HEK293 (cell line): ENCODE results near the gene POU3F4.

Experiments
- CTCF ChIA-PET: fragments of 350-600 bp; formaldehyde crosslinking; extraction: SDS; loops from one replicate; lab custom pipeline; 2021; ENCODE audit warnings: antibody characterized with exemption; lab: Yijun Ruan, JAX
- POLR2A ChIA-PET: fragments of 300-600 bp; formaldehyde crosslinking; extraction: SDS; loops from one replicate; lab custom pipeline; 2020; ENCODE audit warnings: antibody characterized with exemption, inconsistent platforms; lab: Yijun Ruan, JAX
- H3K27ac ChIP-seq: fragments of 200-500 bp; sonication (Bioruptor generic); 2 replicates; pipeline ENCODE4 v1.5.1; 2014; ENCODE audit warnings: low read depth, low read length, control low read depth, inconsistent platforms; ENCODE audit errors: extremely low read depth
- H3K36me3 ChIP-seq, 2 experiments: fragments of 200-500 bp in 1 of 2; sonication (Bioruptor generic) in 1 of 2; 1 replicate in 1 of 2; 2 replicates in 1 of 2; pipeline ENCODE4 v1.5.1; 2014 to 2017; ENCODE audit warnings: inconsistent platforms in 2 of 2, low read length in 2 of 2; ENCODE audit not compliant: control insufficient read depth in 2 of 2, insufficient read depth in 1 of 2
- H3K4me1 ChIP-seq: fragments of 200-500 bp; sonication (Bioruptor generic); 2 replicates; pipeline ENCODE4 v1.5.1; 2014; ENCODE audit warnings: mild to moderate bottlenecking, low read length, inconsistent platforms; ENCODE audit not compliant: control insufficient read depth, insufficient read depth
- H3K4me3 ChIP-seq: 2 replicates; pipeline ENCODE4 v1.5.1; 2011; ENCODE audit warnings: low read depth, mild to moderate bottlenecking, control low read depth, low read length, moderate library complexity
- H3K9me3 ChIP-seq: fragments of 200-500 bp; sonication (Bioruptor generic); 2 replicates; pipeline ENCODE4 v1.5.1; 2014; ENCODE audit warnings: low read depth, low read length, inconsistent platforms; ENCODE audit not compliant: control insufficient read depth, insufficient read depth
- GFI1B ChIP-seq: fragments of 450-650 bp; formaldehyde crosslinking; IDR thresholded peaks from 2 replicates; pipeline ENCODE4 v1.5.1; 2016; ENCODE audit warnings: missing biosample characterization, missing genetic modification characterization
- GLI2 ChIP-seq: fragments of 450-650 bp; formaldehyde crosslinking; IDR thresholded peaks from 2 replicates; pipeline ENCODE4; 2017; ENCODE audit warnings: missing biosample characterization, missing genetic modification characterization, low read depth, borderline replicate concordance
- KLF8 ChIP-seq: fragments of 450-650 bp; formaldehyde crosslinking; IDR thresholded peaks from 2 replicates; pipeline ENCODE4 v1.5.1; 2016; ENCODE audit warnings: missing biosample characterization, missing genetic modification characterization
- PRDM1 ChIP-seq: fragments of 450-650 bp; formaldehyde crosslinking; IDR thresholded peaks from 2 replicates; pipeline ENCODE4; 2016; ENCODE audit warnings: missing biosample characterization, missing genetic modification characterization
- RBAK ChIP-seq: fragments of 450-650 bp; formaldehyde crosslinking; IDR thresholded peaks from 2 replicates; pipeline ENCODE4 v1.5.1; 2016; ENCODE audit warnings: missing biosample characterization, missing genetic modification characterization
- SALL2 ChIP-seq: fragments of 450-650 bp; formaldehyde crosslinking; IDR thresholded peaks from 2 replicates; pipeline ENCODE4 v1.5.0; 2017; ENCODE audit warnings: missing biosample characterization, mild to moderate bottlenecking, missing genetic modification characterization, borderline replicate concordance
- ZBTB48 ChIP-seq: fragments of 450-650 bp; formaldehyde crosslinking; IDR thresholded peaks from 2 replicates; pipeline ENCODE4 v1.5.1; 2016; ENCODE audit warnings: missing biosample characterization, missing genetic modification characterization
- ZEB2 ChIP-seq: fragments of 450-650 bp; formaldehyde crosslinking; IDR thresholded peaks from 2 replicates; pipeline ENCODE4 v1.5.1; 2016; ENCODE audit warnings: missing biosample characterization, missing genetic modification characterization
- ZNF18 ChIP-seq: fragments of 450-650 bp; formaldehyde crosslinking; IDR thresholded peaks from 2 replicates; pipeline ENCODE4 v1.5.1; 2016; ENCODE audit warnings: missing biosample characterization, missing genetic modification characterization
- ZNF214 ChIP-seq: fragments of 450-650 bp; formaldehyde crosslinking; IDR thresholded peaks from 2 replicates; pipeline ENCODE4 v1.5.1; 2017; ENCODE audit warnings: missing biosample characterization, mild to moderate bottlenecking, missing genetic modification characterization, borderline replicate concordance
- ZNF221 ChIP-seq: fragments of 450-650 bp; formaldehyde crosslinking; IDR thresholded peaks from 2 replicates; pipeline ENCODE4 v1.5.1; 2017; ENCODE audit warnings: missing biosample characterization, missing genetic modification characterization, borderline replicate concordance
- ZNF324 ChIP-seq: fragments of 450-650 bp; formaldehyde crosslinking; IDR thresholded peaks from 2 replicates; pipeline ENCODE4 v1.5.1; 2016; ENCODE audit warnings: missing biosample characterization, missing genetic modification characterization
- ZNF350 ChIP-seq: fragments of 450-650 bp; formaldehyde crosslinking; IDR thresholded peaks from 2 replicates; pipeline ENCODE4 v1.5.0; 2017; ENCODE audit warnings: missing biosample characterization, mild to moderate bottlenecking, missing genetic modification characterization
- ZNF416 ChIP-seq: fragments of 450-650 bp; formaldehyde crosslinking; IDR thresholded peaks from 2 replicates; pipeline ENCODE4 v1.5.1; 2016; ENCODE audit warnings: missing biosample characterization, missing genetic modification characterization
- ZNF426 ChIP-seq: fragments of 450-650 bp; formaldehyde crosslinking; IDR thresholded peaks from 2 replicates; pipeline ENCODE4 v1.5.1; 2017; ENCODE audit warnings: missing biosample characterization, missing genetic modification characterization, mild to moderate bottlenecking, inconsistent platforms, moderate library complexity
- ZNF473 ChIP-seq: fragments of 450-650 bp; formaldehyde crosslinking; IDR thresholded peaks from 2 replicates; pipeline ENCODE4 v1.5.1; 2017; ENCODE audit warnings: missing biosample characterization, missing genetic modification characterization
- ZNF510 ChIP-seq: fragments of 450-650 bp; formaldehyde crosslinking; IDR thresholded peaks from 2 replicates; pipeline ENCODE4 v1.5.1; 2018; ENCODE audit warnings: mild to moderate bottlenecking, missing genetic modification characterization, missing biosample characterization; ENCODE audit not compliant: insufficient replicate concordance
- ZNF518A ChIP-seq: fragments of 450-650 bp; formaldehyde crosslinking; conservative IDR thresholded peaks from 2 replicates; pipeline ENCODE4 v1.5.1; 2016; ENCODE audit warnings: low read depth, missing biosample characterization, missing genetic modification characterization
- ZNF549 ChIP-seq: fragments of 450-650 bp; IDR thresholded peaks from 2 replicates; pipeline ENCODE4 v1.5.1; 2018; ENCODE audit warnings: missing biosample characterization, missing genetic modification characterization, mild to moderate bottlenecking, inconsistent platforms, moderate library complexity
- ZNF560 ChIP-seq: fragments of 450-650 bp; formaldehyde crosslinking; IDR thresholded peaks from 2 replicates; pipeline ENCODE4 v1.5.1; 2017; ENCODE audit warnings: missing biosample characterization, missing genetic modification characterization, borderline replicate concordance
- ZNF600 ChIP-seq: fragments of 450-650 bp; formaldehyde crosslinking; IDR thresholded peaks from 2 replicates; pipeline ENCODE4 v1.5.1; 2016; ENCODE audit warnings: missing biosample characterization, missing genetic modification characterization
- ZNF658 ChIP-seq: fragments of 450-650 bp; formaldehyde crosslinking; IDR thresholded peaks from 2 replicates; pipeline ENCODE4; 2016; ENCODE audit warnings: missing biosample characterization, missing genetic modification characterization
- ZNF660 ChIP-seq: fragments of 450-650 bp; IDR thresholded peaks from 2 replicates; pipeline ENCODE4 v1.5.1; 2018; ENCODE audit warnings: missing biosample characterization, mild to moderate bottlenecking, missing genetic modification characterization
- ZNF701 ChIP-seq: fragments of 450-650 bp; formaldehyde crosslinking; IDR thresholded peaks from 2 replicates; pipeline ENCODE4 v1.5.1; 2016; ENCODE audit warnings: missing biosample characterization, missing genetic modification characterization

The POU3F4 gene

GRCh38 chrX:83508526-83509253, 600 bp downstream of the POU3F4 start (continued):
- no peak for TF ChIP-seq ZNF518A

- no peaks in the 10 kb centered on the region for H3K4me1 ChIP-seq
- peak; percentile 100 for TF ChIP-seq PRDM1 (tag by site-specific recombination)
- no peak for TF ChIP-seq ZEB2 (tag by site-specific recombination)
- no peak for TF ChIP-seq ZNF18
- no peak for TF ChIP-seq ZNF473 (tag by site-specific recombination)
- TF ChIP-seq ZNF324, result no peak
- no peak for TF ChIP-seq ZNF660 (tag by site-specific recombination)
- no peak for TF ChIP-seq RBAK (tag by site-specific recombination)
- no peak for TF ChIP-seq ZNF510 (tag by site-specific recombination)
- H3K36me3 ChIP-seq, result no peaks in the 10 kb centered on the region
- no peak overlapping the region for H3K27ac ChIP-seq
- H3K4me3 ChIP-seq, result no peak overlapping the region
- peaks cover 5% of the 10 kb centered on the region for H3K9me3 ChIP-seq
- CTCF ChIA-PET, result no interaction called here
- POLR2A ChIA-PET, result no interaction called here
Measured at GRCh38 chrX:83509254-83509801, 1.2 kb downstream of the POU3F4 start.

GRCh38 chrX:83510510-83511062, 2.5 kb downstream of the POU3F4 start:
- Histone ChIP-seq H3K36me3 (no peaks in the 10 kb centered on the region), H3K9me3 (peaks cover 5% of the 10 kb centered on the region), H3K4me1 (no peaks in the 10 kb centered on the region), H3K4me3 (no peak overlapping the region), H3K27ac (no peak overlapping the region)
- ChIA-PET POLR2A (no interaction called here), CTCF (no interaction called here)
- no peak for TF ChIP-seq KLF8 (tag by site-specific recombination)
- TF ChIP-seq ZBTB48 (tag by site-specific recombination), result no peak
- no peak for TF ChIP-seq ZNF350
- TF ChIP-seq ZNF416 (tag by site-specific recombination), result no peak

- H3K27ac ChIP-seq, result no peak overlapping the region
- CTCF ChIA-PET, result no interaction called here
- no peak overlapping the region for H3K4me3 ChIP-seq
- POLR2A ChIA-PET, result no interaction called here
- peaks cover 5% of the 10 kb centered on the region for H3K9me3 ChIP-seq
- H3K36me3 ChIP-seq, result no peaks in the 10 kb centered on the region
- H3K4me1 ChIP-seq, result no peaks in the 10 kb centered on the region
- no peak for TF ChIP-seq ZNF658 (tag by site-specific recombination)
- TF ChIP-seq ZNF701 (tag by site-specific recombination), result no peak
- no peak for TF ChIP-seq ZNF560 (tag by site-specific recombination)
- TF ChIP-seq ZNF214 (tag by site-specific recombination), result no peak
- TF ChIP-seq SALL2 (tag by site-specific recombination), result no peak
- TF ChIP-seq ZNF549 (tag by site-specific recombination), result no peak
- no peak for TF ChIP-seq ZNF221
- TF ChIP-seq GFI1B (tag by site-specific recombination), result no peak
- no peak for TF ChIP-seq ZEB2 (tag by site-specific recombination)
- no peak for TF ChIP-seq ZNF324
- TF ChIP-seq ZNF426 (tag by site-specific recombination), result no peak
- no peak for TF ChIP-seq GLI2
- TF ChIP-seq ZNF600, result no peak
Measured at GRCh38 chrX:83511208-83511607, 3.1 kb downstream of the POU3F4 start.
